Right lobe of liver (tissue), 6 donors: Measurements from ENCODE around the gene ADSS1. TPM values are rescaled to one million over a fixed set of nuclear protein-coding genes. Genes with fewer than 3 reads are reported as not detected.
A peak's percentile ranks its signal among the peaks of the same experiment; 100 is the strongest.

Source experiments
- ATAC-seq, 4 donors: fragments of 200-7000 bp; cut with Tn5 transposase; one replicate each; pipeline ENCODE4 v1.9.1; 2020; ENCODE audit warnings: mild to moderate bottlenecking in 4 of 4, moderate library complexity in 4 of 4
- DNase-seq, 3 donors: peaks; one replicate each; pipeline ENCODE4 v3.0.0-alpha.2; 2020
- H3K27ac ChIP-seq, 3 donors: fragments of 200-600 bp; one replicate each; pipeline ENCODE4 v1.8.0; 2022
- H3K27me3 ChIP-seq, 2 donors: fragments of 200-600 bp; one replicate each; pipeline ENCODE4 v1.8.0; 2022
- H3K36me3 ChIP-seq, 4 donors: fragments of 200-600 bp; sonication (generic) in 1 of 4; one replicate each; pipeline versions ENCODE4 v1.5.1 to v1.8.0; 2017 to 2022; ENCODE audit warnings: control low read depth in 1 of 4
- H3K4me1 ChIP-seq, 4 donors: fragments of 200-600 bp; sonication (generic) in 1 of 4; one replicate each; pipeline versions ENCODE4 v1.5.1 to v1.8.0; 2017 to 2022; ENCODE audit warnings: control low read depth in 1 of 4
- H3K4me3 ChIP-seq, 3 donors: fragments of 200-600 bp; one replicate each; pipeline ENCODE4 v1.8.0; 2022
- H3K9me3 ChIP-seq, 4 donors: fragments of 200-600 bp; sonication (generic) in 1 of 4; one replicate each; pipeline versions ENCODE4 v1.5.1 to v1.8.0; 2017 to 2022; ENCODE audit warnings: control low read depth in 1 of 4
- POLR2A ChIP-seq: fragments of 450-650 bp; IDR thresholded peaks from one replicate; pipeline ENCODE4 v1.6.1; 2017; ENCODE audit warnings: antibody characterized with exemption, mild to moderate bottlenecking
- WGBS: methylation state at CpG from one replicate; pipeline ENCODE4 v1.1.6; 2018; ENCODE audit warnings: low coverage, low lambda C conversion rate; ENCODE audit not compliant: insufficient coverage; ENCODE audit errors: missing lambda C conversion rate; 5-methylcytosine and 5-hydroxymethylcytosine counted together
- intact Hi-C, 2 donors: fragments of 100-400 bp; cut with DNase I; formaldehyde crosslinking; loops; one replicate each; pipeline versions ENCODE4 v1.11.2 to v1.14.1; 2022
- total RNA-seq, 6 experiments: library from RNA; depleted of rRNA in 2 of 6; stranded (reverse); fragments of >200 nt in 2 of 6; fragmentation: NEBNext Ultra II Directional in 3 of 6; extraction: Animal tissue kit (Norgen Biotek cat#: 25700) in 3 of 6; gene quantifications; one replicate each; pipeline versions ENCODE4 v1.1.0 to v1.2.4, GENCODE V29; 2016 to 2023
- TF ChIP-seq, protein P1 (sequence below), 4 donors: fragments of 200-600 bp in 3 of 4; fragments of 450-650 bp in 1 of 4; IDR thresholded peaks; one replicate each; pipeline versions ENCODE4 v1.5.1 to v1.8.0; 2016 to 2022; ENCODE audit warnings: antibody characterized with exemption in 4 of 4, mild to moderate bottlenecking in 2 of 4
- donor health status: DM: no; HTN: yes; CAD: no.
- donor health status: DM: no; HTN: no; CAD: no.
- donor health status: DM: no; HTN: no; CAD: no.
- donor health status: DM: no; HTN: yes; CAD: no.
- donor health status: DM: no; HTN: yes; CAD: no.

Gene ADSS1
- total RNA-seq, 6 experiments from 2014 or later, result 8.1 to 50.5 (median 36.8) TPM

DNA sequence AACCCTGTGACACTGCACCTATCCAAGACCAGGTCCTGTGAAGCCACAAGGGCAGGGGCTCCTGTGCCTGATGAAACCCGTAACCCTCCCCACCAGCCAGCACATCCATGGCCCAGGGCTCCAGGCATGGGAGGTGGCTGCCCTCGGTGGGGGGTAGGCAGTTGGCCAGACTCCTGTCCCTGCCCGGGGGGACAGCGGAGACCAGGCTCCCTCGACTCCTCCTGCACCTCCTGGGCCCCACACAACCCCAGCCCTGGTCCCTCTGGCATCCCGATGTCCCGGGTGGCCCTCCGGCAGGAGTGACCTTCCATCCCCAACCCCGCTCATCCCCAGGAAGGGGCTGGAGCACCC lies 60.2 kb downstream of the ADSS1 start:
- no peak overlapping the region for H3K4me3 ChIP-seq
- DNase-seq (no peak), ATAC-seq (no peak)
- WGBS, result 60% methylated on average over 1 of the region's 9 CpGs
- TF ChIP-seq, protein P1, sequence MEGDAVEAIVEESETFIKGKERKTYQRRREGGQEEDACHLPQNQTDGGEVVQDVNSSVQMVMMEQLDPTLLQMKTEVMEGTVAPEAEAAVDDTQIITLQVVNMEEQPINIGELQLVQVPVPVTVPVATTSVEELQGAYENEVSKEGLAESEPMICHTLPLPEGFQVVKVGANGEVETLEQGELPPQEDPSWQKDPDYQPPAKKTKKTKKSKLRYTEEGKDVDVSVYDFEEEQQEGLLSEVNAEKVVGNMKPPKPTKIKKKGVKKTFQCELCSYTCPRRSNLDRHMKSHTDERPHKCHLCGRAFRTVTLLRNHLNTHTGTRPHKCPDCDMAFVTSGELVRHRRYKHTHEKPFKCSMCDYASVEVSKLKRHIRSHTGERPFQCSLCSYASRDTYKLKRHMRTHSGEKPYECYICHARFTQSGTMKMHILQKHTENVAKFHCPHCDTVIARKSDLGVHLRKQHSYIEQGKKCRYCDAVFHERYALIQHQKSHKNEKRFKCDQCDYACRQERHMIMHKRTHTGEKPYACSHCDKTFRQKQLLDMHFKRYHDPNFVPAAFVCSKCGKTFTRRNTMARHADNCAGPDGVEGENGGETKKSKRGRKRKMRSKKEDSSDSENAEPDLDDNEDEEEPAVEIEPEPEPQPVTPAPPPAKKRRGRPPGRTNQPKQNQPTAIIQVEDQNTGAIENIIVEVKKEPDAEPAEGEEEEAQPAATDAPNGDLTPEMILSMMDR (IDR thresholded peaks at IDR 0.05), result no peak
- no peak for TF ChIP-seq POLR2A
- intact Hi-C loops, result no loop called here
- H3K27me3 ChIP-seq, result no peaks in the 10 kb centered on the region
- peaks cover 0 to 27% (median 12%) of the 10 kb centered on the region in 4 donors for H3K4me1 ChIP-seq
- no peak overlapping the region for H3K27ac ChIP-seq
- H3K9me3 ChIP-seq, result no peaks in the 10 kb centered on the region
- peaks cover 0 to 3% (median 0%) of the 10 kb centered on the region in 4 donors for H3K36me3 ChIP-seq

DNA sequence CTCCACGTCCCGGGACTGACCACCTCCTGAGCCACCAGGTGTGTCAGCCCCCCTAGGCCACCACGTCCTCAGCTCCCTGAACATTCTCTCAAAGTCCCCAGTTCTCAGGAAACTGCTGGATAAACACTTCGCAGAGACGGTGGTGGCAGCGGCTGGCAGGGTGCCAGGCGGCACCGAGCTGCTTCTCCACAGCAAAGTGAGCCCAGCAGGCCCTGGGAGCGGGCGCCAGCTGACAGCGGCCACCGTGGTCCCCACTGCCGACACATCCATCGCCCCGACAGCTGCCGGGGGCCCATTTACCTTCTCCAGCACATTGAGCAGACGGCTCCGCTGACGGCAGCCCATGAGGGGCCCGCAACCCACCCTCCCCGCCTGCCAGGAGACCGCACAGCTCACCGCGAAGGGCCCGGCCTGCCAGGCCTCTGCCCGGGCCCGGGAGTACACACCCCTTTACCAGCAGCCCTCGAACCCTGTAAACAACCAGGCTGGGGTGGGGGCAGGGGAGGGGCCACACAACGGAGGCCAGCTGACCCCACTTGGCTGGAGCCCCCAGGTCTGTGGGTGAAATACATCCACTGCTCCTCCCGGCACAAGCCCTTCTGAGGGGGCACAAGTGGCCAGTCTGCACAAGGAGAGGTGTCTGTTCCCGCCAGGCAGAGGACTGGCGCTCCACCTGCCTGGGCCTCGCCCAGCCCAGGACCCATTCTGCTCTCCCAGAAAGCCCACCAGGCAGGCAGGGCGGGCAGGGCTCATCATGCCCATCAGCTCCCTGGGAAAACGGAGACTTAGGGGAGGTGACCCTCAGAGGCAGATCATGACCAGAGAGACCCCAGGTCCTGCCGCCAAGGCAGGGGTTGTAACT lies 61.0 kb downstream of the ADSS1 start:
- no CpG with 5 or more reads among the region's 36 CpGs for WGBS
- no peak for ATAC-seq
- intact Hi-C loops, result no loop called here
- TF ChIP-seq, protein P1 (IDR thresholded peaks at IDR 0.05), result no peak
- no peak for TF ChIP-seq POLR2A
- Histone ChIP-seq H3K4me1 (peaks cover 0 to 36% (median 17%) of the 10 kb centered on the region in 4 donors), H3K9me3 (no peaks in the 10 kb centered on the region), H3K27me3 (no peaks in the 10 kb centered on the region), H3K27ac (no peak overlapping the region), H3K4me3 (no peak overlapping the region), H3K36me3 (peaks cover 0 to 3% (median 0%) of the 10 kb centered on the region in 4 donors)
- DNase-seq, result no peak

DNA sequence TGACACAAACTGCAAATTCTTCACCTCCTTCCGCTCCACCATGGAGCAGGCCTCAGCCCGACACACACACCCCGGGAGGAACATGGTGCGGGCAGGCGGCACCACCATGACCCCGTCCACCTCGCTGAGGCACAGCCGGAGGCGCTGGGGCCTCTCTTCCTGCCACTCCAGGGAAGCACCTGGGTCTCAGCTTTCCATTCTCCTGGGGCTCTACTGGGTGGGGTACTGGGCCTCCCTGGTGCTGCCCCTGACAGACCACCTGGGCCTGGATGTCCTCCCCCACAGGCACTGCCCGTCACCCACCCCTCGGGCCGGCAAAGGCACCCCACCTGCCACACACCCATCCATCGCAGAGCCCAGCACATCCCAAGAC lies 61.7 kb downstream of the ADSS1 start:
- intact Hi-C loops, result no loop called here
- Histone ChIP-seq H3K4me3 (no peak overlapping the region), H3K27me3 (no peaks in the 10 kb centered on the region), H3K36me3 (peaks cover 0 to 3% (median 0%) of the 10 kb centered on the region in 4 donors), H3K27ac (no peak overlapping the region), H3K9me3 (no peaks in the 10 kb centered on the region), H3K4me1 (peaks cover 0 to 42% (median 20%) of the 10 kb centered on the region in 4 donors)
- no peak for TF ChIP-seq POLR2A
- TF ChIP-seq, protein P1 (IDR thresholded peaks at IDR 0.05), result no peak
- ATAC-seq, result no peak
- 80% methylated on average over 1 of the region's 13 CpGs for WGBS
- no peak for DNase-seq

DNA sequence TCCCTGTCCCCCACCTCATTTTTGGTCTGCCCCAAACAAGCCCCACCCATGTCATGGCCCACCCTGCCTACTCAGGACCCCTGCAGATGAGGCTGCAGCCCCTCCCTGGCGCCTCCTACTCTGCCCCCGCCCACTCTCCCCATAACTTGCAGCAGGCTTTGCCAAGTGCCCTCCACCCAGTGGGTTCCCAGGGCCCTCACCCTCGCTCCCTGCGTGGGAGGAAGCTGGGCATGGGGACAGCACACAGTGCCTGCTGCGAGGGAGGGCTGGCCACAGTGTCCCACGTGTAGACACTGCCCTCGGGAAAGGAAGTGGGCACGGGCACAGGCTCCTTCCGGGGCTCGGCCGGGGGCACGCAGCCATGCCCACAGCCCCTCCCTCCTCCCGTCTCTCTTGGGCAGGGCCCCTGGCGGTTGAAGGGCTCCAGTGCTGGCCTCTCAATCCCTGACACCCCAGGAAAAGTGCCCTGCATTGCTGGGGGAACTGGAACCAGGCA lies 62.1 kb downstream of the ADSS1 start:
- 35% methylated on average over 4 of the region's 14 CpGs for WGBS
- Histone ChIP-seq H3K36me3 (peaks cover 0 to 3% (median 0%) of the 10 kb centered on the region in 4 donors), H3K27me3 (no peaks in the 10 kb centered on the region), H3K9me3 (no peaks in the 10 kb centered on the region), H3K4me1 (peaks cover 0 to 47% (median 22%) of the 10 kb centered on the region in 4 donors), H3K4me3 (no peak overlapping the region), H3K27ac (no peak overlapping the region)
- DNase-seq, result no peak
- TF ChIP-seq, protein P1 (IDR thresholded peaks at IDR 0.05), result peak in 1 of 4 donors; percentile 8
- no peak for TF ChIP-seq POLR2A
- peak in 3 of 4 donors; percentile 5 to 42 (median 10) for ATAC-seq
- intact Hi-C loops, result no loop called here
